ENCODE data around the gene IFI35.
A peak's percentile ranks its signal among the peaks of the same experiment; 100 is the strongest.
"Not testable (repeated sequence)": the region's sequence is repeated elsewhere in the genome, so short reads cannot be mapped to it uniquely, and the experiment has no call there.

The IFI35 gene

DNA sequence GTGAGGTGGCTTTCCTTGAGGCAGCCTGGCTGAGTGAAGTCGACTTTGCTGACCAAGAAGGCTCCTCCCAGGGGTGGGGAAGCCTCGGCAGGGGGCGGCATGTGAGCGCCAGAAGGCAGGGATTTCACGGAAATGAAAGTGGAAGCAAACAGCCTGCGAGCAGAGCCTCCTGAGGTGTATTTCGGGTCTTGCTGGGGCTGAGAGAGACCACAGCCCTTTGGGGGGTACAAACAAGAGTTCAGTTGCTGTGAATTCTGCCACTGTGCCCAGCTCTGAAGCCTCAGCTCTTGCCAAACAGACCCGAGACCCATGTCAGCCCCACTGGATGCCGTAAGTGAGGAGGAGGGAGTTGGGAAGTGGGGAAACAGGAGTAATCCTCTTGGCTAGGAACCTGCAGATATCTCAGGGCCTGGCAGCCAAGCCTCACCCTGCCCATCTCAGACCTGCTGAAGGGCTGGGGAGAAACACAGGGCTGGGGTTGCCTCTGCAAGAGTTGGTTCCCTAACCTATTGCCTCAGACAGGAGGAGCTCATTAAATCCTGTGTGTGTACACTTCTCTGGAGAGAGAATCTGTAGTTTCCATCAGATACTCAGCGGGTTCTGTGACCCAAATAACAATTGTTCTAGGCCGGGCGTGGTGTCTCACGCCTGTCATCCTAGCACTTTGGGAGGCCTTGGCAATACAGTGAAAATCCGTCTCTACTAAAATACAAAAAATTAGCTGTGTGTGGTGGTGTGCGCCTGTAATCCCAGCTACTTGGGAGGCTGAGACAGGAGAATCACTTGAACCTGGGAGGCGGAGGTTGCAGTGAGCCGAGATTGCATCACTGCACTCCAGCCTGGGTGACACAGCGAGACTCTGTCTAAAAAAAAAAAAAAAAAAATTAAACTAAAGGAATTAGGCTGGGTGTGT is at the start of gene IFI35:
IFI35 (plus strand) TSS at position 146 of the 913 bp plus-strand sequence; CDS start at position 310, 164 bp downstream.
- peak; percentile 88 for DNase-seq (ENCODE audit: low spot score)

DNA sequence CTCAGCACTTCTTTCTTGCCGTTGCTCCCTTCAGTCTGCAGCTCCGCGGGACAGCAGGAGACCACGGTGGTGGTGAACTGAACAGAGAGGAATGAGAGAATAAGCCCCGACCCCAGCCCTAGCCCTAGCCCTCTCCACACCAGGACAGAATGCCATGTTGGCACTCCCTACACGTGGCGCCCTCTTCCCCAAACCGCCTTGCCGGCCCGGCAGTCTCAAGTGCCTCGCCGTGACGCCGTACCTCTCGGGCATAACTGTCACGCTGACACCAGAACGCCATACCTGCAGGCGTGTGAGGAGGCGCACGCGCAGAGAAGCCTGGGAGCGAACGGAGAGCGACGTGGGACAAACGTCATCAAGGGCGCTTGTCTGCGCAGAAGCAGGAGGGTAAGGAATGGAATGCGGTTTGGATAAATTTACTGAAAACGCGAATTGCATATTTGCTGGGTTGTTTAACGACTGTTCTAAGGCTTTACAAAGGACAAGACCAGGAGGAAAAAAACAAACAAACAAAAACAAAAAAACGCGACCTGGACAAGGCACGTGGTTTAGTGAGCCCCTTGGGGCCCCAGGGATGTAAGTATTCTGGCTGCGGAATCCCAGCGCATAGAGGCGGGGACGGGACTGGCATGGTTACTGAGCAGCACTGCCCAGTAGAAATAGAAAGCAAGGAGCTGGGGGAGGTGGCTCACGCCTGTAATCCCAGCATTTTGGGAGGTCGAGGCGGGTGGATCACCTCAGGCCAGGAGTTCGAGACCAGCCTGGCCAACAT is 42.2 kb upstream of the IFI35 start, which contains the start of gene AARSD1:
AARSD1 (minus strand) TSS at position 294 of the 772 bp plus-strand sequence; CDS start at position 280, 14 bp downstream.
- DNase-seq (ENCODE audit: low spot score) = peak; percentile 96

DNA sequence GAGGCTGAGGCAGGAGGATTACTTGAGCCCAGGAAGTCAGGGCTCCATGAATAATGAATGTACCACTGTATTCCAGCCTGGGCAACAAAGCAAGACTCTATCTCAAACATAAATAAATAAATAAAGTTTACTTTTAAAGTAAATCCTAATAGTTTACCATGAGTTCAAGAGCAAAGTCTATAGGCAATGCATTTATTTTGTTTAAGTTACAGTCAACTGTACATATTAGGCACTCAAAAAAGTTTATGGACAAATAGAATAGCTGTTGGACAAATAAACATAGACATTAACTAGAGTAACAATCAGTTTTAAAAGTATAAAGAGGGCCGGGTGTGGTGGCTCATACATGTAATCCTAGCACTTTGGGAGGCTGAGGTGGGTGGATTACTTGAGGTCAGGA is 38.7 kb upstream of the IFI35 start:
- DNase-seq (ENCODE audit: low spot score) = no peak

DNA sequence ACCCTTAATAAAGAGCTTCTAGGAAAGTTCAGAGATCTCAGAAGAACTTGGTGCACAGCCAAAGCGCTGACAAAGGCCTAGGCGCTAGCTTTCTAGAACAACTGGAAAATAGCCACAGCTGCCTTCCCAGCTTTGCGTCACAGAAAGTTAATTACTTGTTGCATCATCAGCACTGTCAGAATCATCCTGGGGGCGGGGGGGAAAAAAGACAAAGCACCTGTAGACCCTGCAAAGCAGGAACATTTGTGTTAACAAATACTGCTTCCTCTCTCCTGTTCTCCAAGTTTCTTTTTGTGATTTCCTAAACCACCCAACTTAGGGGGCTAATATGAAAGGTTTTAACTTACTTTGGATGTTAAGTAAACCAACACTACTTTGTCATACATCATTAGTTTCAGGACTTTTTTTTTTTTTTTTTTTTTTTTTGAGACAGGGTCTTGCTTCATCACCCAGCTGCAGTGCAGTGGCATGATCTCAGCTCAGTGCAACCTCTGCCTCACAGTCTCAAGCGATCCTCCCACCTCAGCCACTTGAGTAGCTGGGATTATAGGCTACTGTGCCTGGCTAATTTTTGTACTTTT is 37.5 kb upstream of the IFI35 start:
- DNase-seq (ENCODE audit: low spot score) = no peak

DNA sequence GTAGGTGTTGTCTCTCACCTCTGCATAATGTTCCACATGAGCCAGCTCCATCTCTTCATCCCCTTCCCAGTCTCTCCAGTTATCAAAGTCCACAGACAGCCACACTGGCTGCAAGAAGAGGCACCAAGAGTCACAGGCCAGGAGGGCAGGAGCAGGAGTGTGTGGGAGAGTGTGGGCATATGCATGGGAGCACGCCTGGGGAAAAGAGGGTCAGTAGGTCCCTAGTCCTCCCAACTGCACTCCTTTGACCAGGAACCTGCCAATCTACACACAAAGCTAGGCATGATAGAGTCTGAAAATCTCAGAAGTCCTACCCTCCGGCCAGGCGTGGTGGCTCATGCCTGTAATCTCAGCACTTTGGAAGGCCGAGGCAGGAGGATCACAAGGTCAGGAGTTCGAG is 35.0 kb upstream of the IFI35 start:
- DNase-seq (ENCODE audit: low spot score) = no peak

DNA sequence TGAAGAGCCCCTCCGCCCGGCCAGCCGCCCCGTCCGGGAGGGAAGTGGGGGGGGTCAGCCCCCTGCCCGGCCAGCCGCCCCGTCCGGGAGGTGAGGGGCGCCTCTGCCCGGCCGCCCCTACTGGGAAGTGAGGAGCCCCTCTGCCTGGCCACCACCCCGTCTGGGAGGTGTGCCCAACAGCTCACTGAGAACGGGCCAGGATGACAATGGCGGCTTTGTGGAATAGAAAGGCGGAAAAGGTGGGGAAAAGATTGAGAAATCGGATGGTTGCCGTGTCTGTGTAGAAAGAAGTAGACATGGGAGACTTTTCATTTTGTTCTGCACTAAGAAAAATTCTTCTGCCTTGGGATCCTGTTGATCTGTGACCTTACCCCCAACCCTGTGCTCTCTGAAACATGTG is 33.3 kb upstream of the IFI35 start:
- not testable (repeated sequence) for DNase-seq (ENCODE audit: low spot score)

DNA sequence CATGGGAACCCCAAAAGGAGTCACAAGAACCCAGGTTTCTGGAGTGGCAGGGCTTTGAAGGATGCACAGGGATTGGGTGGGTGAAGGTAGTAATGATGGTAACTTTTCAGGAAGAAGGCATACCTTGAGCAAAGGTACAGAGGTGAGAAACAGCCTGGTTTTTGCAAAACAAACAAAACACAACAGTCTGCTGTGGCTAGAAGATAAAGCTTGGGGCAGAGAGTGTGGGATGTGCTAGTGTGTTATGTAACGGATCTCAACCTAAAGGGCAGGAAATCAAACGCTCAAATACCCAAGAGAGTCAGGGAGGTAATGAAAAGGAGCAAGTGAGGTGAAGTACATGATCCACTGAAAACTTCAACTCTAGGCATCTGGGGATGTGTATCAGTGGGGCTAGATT is 31.3 kb upstream of the IFI35 start:
- no peak for DNase-seq (ENCODE audit: low spot score)

DNA sequence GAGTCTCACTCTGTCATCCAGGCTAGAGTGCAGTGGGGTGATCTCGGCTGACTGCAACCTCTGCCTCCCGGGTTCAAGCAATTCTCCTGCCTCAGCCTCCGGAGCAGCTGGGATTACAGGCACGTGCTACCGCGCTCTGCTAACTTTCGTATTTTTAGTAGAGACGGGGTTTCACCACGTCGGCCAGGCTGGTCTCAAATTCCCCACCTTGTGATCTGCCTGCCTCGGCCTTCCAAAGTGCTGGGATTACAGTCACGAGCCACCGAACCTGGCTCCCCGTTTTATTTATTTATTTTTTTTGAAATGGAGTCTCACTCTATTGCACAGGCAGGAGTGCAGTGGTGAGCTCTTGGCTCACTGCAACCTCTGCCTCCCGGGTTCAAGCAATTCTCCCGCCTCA is 30.9 kb upstream of the IFI35 start:
- not testable (repeated sequence) for DNase-seq (ENCODE audit: low spot score)

DNA sequence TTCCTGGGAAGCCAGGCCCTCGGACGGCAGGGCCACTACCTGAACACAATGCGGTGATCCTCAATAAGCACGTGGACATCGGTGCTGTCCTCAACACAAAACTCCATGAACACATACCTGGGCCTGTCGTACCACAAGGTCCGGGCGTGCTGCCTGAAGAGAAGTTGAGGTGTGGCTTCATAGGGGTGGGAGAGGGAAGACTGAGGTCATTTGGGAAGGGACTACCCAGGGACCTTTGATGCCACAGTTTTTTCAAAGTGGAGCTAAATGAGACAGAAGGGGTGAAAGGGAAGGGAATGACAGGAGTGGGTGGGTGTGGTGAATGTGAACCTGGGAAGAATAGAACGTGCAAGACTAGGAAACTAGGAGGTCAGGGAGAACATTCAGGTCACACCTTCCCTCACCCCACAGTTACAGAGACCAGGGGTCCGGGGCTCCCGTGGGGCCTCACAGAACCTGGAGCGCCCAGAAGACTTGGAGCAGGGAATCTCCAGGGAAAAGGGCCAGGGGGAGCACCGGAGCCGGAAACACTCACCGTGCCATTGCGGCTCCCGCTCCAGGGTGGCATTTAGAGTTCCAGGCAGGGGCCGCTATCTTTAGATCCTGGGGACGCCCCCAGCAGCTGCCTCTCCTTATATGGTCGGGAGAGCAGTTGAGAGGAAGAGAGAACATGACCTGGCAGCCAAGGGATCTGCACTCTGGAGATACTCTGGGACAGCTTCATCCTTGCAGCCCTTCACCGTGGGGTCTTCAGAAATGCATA is 26.9 kb upstream of the IFI35 start, which contains the start of gene PTGES3L:
PTGES3L (minus strand) TSS at position 570 of the 763 bp plus-strand sequence; CDS start at position 543, 27 bp downstream.
- DNase-seq (ENCODE audit: low spot score) = peak; percentile 43

DNA sequence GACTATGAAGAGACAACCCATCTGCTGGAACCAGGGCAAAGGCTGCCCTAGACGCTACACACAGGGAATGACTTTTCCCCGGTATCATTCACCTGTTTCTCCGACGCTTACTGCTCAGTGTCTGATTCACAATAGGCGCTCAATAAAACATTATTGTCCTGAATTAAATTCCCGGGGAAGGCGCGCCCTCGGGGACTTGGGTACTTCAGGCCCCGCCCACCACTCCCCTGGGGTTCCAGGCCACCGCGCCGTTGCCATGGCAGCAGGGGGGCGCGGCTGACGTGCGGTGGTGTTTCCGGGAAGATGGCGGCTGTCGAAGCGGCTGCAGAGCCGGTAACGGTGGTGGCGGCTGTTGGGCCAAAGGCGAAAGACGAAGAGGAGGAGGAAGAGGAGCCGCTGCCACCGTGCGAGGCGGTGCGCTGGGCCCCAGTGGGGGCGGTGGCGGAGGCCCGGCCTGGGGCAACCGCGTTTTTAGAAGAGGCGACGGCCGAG is 26.3 kb upstream of the IFI35 start, which contains the start of gene RUNDC1:
RUNDC1 (plus strand) TSS at position 292 of the 492 bp plus-strand sequence; CDS start at position 304, 12 bp downstream.
- peak; percentile 97 for DNase-seq (ENCODE audit: low spot score)

DNA sequence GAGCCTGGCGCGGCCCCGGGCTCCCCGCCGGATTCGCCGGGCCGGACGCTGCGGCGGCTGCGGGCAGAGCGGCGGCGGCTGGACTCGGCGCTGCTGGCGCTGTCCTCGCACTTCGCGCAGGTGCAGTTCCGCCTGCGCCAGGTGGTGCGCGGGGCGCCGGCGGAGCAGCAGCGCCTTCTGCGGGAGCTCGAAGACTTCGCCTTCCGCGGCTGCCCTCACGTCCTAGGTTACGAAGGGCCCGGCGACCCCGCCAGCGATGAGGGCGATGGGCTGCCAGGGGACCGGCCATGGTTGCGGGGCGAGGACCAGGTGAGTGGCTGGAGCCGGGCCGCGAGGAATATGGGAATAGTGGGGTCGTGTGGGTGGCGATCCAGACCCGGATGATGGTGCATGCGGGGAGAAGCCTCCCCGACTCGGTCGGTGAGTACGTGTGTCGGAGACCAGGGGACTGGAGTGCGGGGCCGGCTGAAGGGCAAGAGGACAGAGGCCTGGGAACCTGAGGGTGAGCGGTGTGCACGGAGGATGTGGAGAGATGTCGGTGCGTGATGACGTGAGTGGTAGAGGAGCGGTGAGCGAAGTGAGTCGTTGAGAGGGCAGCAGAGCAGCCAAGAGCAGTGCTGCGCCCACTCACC is 25.7 kb upstream of the IFI35 start:
- DNase-seq (ENCODE audit: low spot score) = peak; percentile 60

DNA sequence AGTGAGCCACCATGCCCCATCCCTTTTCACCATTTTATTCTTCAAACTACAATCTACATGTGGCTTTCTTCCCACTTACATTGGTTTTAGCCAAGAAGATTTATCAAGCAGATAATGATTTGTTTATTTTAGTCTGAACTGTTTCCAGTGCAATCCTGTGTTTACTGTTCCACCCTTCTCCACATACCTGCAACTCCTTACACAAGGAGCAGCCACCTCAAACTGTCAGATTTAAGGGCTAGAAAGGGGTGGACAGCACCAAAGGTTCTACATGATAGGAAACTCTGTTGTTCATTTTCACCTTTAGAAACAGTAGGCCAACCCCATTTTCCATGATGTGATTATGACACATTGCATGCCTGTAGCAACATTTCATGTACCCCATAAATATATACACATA is 24.3 kb upstream of the IFI35 start:
- DNase-seq (ENCODE audit: low spot score) = no peak

DNA sequence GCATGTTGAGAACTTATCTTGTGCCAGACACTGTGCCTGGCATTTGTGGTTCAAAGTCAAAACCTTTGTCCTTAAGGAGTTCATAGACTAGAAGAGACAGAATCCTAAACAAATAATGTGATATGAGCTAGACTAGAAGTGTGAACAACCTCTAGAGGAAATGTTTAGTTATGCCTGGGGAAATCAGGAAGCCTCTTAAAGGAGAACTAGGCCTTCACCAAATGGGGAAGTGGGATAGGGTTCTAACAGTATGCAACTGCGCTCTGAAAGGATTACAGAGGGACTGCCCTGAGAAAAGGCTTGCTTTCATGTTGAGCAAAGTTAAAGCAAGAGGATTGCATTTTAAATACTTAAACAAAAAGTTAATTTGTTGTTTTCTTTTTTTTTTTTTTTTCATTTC is 21.4 kb upstream of the IFI35 start:
- no peak for DNase-seq (ENCODE audit: low spot score)

DNA sequence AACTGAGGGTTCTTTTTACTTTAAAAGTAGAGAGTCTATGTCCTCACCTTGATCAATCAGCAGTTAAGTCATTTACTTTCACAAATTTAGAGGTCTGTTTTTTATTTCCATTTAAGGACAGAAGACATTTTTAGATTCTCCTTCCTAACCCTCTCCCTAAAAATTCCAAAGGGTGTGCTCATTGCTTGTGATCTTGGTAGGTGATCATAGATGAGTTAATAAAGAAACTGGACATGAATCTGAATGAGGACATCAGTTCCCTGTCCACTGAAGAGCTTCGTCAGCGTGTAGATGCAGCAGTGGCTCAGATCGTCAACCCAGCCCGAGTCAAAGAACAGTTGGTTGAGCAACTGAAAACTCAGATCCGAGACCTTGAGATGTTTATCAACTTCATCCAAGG is 17.4 kb upstream of the IFI35 start:
- no peak for DNase-seq (ENCODE audit: low spot score)

DNA sequence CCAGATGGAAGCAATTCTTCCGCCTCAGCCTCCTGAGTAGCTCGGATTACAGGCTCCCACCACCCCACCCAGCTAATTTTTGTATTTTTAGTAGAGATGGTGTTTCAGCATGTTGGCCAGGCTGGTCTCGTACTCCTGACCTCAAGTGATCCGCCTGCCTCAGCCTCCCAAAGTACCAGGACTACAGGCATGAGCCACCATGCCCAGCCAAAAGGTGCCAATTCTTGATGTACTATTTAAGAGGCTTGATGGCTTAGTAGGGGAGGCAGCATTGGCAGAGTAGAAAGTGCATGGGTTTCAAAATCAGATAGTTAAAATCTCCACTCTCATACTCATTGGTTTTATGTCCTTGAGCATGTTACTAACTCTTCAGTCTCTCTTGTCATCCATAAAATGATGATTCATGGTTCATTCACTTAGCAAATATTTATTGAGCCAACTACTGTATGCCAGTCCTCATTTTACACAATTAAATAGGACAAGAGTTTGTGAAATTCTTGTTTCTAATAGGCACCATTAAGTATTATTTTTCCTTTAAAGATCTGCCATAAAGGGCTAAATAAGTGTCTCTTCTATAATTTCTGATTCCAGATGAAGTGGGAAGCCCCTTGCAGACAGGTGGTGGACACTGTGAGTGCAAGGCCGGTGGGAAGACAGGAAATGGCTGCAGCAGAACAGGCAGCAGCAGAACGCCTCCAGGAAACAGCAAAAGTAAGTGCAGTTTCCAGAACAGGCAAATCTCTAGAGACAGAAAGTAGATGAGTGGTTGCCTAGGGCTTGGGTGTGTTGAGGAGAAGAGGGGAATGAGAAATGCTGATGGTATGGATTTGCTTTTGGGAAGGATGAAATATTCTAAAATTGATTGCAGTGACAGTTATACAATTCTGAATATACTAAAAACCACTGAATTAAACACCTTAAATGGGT is 16.6 kb upstream of the IFI35 start:
- peak; percentile 38 for DNase-seq (ENCODE audit: low spot score)

DNA sequence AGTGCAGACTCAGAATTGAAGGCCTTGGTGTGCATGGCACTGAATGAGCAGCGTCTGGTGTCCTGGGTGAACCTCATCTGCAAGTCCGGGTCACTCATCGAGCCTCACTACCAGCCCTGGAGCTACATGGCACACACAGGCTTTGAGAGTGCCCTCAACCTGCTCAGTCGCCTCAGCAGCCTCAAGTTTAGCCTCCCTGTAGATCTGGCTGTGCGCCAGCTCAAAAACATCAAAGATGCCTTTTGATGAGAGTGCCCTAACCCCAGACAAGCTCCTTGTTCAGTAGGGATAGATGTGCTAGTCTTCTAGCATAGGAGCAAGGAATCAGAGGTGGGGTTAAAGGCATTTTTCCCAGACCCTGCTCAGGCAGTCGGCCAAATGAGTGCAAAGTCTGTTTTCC is 15.1 kb upstream of the IFI35 start:
- no peak for DNase-seq (ENCODE audit: low spot score)

DNA sequence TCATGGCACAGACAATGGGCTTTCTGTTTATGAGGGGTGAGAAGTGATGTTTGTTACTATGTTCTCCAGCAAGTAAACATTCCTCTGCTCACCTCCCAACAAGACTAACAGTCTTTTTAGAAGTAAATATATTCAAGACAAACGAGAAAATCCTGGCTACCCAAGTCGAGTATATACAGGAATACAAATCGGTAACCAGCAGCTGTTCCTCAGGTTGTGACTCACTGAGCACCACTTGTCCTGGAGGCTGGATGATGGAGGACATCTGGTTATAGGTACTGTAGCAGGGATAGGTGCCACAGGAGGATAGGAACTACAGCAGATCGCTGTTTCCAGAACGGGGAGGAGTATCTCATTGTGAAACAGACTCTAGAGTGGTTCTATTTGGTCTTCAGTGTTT is 13.7 kb upstream of the IFI35 start:
- no peak for DNase-seq (ENCODE audit: low spot score)

DNA sequence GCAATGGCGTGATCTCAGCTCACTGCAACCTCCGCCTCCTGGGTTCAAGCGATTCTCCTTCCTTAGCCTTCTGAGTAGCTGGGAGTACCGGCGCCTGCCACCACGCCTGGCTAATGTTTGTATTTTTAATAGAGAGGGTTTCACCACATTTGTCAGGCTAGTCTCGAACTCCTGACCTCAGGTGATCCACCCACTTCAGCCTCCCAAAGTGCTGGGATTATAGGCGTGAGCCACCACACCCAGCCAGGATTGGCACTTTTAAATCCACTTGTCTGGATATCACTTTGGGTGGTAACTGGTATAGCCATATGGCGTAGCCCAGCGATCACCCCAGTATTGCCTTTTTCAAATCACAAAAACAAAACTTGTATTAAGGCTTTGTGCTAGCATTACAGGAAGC is 12.7 kb upstream of the IFI35 start:
- DNase-seq (ENCODE audit: low spot score) = not testable (repeated sequence)

DNA sequence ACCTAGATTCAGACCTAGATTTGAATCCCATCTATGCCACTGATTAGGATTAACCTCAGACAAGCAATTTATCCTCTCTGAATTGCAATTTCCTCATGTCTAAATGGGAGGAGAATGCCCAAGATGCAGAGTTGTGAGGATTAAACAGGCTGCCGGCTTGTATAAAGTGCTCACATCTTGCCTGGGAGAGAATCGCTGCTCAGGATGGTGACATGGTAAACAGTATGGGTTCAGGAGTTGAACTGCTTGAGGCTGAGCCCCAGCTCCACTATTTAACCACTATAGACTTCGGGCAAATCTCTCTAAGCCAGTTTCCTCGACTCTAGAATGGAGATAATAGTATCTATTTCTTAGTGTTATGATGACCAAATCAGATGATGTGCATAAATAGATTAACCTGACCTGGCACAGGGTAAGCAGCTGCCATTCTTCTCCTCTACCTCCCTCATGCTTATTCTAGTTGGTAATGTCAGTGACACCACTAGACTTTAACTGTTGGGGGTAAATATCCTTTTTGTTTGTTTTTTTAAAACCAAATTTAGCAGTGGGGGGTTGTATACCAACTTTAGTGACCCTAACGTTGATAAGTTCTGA is 9.1 kb upstream of the IFI35 start:
- DNase-seq (ENCODE audit: low spot score) = no peak
